Natural killer cell treated with Interleukin-12 subunit alpha and Interleukin-12 subunit beta and Interleukin-15 and Interleukin-18, amount 100 ng/mL, for 72 hours (primary cell): Measurements from ENCODE around the gene SCARB1. TPM values are rescaled to one million over a fixed set of nuclear protein-coding genes. Genes with fewer than 3 reads are reported as not detected.

Source experiments
- ATAC-seq, 2 donors: fragments of 150-1000 bp; cut with Tn5 transposase in 1 of 2; sonication (Bioruptor Pico), chemical (Tn5 transposase) in 1 of 2; 2 replicates each; pipeline ENCODE4 v1.10.0; 2021
- DNase-seq: peaks from one replicate; pipeline ENCODE4 v3.0.0; 2022; ENCODE audit warnings: low spot score
- H3K27ac Mint-ChIP-seq, 2 donors: 1 replicate in 1 of 2; 2 replicates in 1 of 2; pipeline ENCODE4 v1.8.0; 2022; ENCODE audit warnings: mixed read lengths in 2 of 2, mild to moderate bottlenecking in 1 of 2, moderate library complexity in 1 of 2
- H3K27me3 Mint-ChIP-seq, 2 donors: 1 replicate in 1 of 2; 2 replicates in 1 of 2; pipeline ENCODE4 v1.8.0; 2022; ENCODE audit warnings: mixed read lengths in 2 of 2
- H3K36me3 Mint-ChIP-seq: one replicate; pipeline ENCODE4 v1.8.0; 2022; ENCODE audit warnings: mixed read lengths
- H3K4me1 Mint-ChIP-seq, 2 donors: 1 replicate in 1 of 2; 2 replicates in 1 of 2; pipeline ENCODE4 v1.8.0; 2022; ENCODE audit warnings: low read depth in 2 of 2, mixed read lengths in 2 of 2, mild to moderate bottlenecking in 1 of 2
- H3K4me3 Mint-ChIP-seq: one replicate; pipeline ENCODE4 v1.8.0; 2022; ENCODE audit warnings: mixed read lengths
- H3K9me3 Mint-ChIP-seq: 2 replicates; pipeline ENCODE4 v1.8.0; 2022; ENCODE audit warnings: mixed read lengths
- total RNA-seq, 2 donors: library from RNA; stranded (reverse); gene quantifications; one replicate each; pipeline ENCODE4 v1.2.3, GENCODE V29; 2022

SCARB1 gene
- total RNA-seq, 2 donors from 2014 or later: 10.0 to 45.6 TPM

- H3K9me3 Mint-ChIP-seq: no peaks in the 10 kb centered on the region
- ATAC-seq (no peak), DNase-seq (no peak)
- peaks cover 27 to 33% of the 10 kb centered on the region in 2 donors for H3K4me1 Mint-ChIP-seq
- no peaks in the 10 kb centered on the region for H3K36me3 Mint-ChIP-seq
- H3K27ac Mint-ChIP-seq: peak overlapping the region; percentile 83 to 89
- H3K4me3 Mint-ChIP-seq: peak overlapping the region; percentile 72
- peaks cover 10 to 29% of the 10 kb centered on the region in 2 donors for H3K27me3 Mint-ChIP-seq
Measured at GRCh38 chr12:124864326-124864752, 675 bp upstream of the SCARB1 start.

DNA sequence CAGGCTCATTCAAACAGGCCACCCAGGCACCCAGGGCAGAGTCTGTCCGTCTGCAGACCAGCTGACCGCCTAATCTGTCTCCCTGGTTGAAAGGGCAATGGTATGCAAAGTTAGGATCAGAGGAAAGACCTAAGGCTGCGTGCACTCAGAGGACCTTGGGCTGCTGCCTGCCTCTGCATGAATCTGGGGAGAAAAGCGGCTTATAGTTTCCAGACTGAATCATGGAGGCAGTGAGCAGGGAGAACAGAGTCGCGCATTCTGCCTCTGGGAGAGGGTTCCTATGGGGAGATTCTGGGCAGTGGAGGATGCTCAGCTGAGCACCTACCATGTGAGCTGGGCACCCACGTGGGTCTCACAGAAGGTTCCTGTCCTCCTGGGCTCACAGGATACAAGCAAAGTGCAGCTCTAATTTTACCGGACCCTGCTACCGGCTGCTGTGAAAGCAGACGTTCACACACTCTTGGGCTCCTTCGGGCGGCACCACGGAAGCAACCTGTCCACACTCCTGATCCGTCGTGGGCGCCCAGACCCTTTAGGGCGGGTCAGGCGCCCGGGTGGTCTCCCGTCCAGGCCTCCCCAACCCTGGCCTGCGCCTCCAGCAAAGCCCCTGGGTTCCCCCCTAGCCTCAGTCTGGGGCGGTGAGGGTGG lies 772 bp downstream of the SCARB1 start:
- Mint-ChIP-seq H3K9me3 (no peaks in the 10 kb centered on the region), H3K36me3 (no peaks in the 10 kb centered on the region), H3K27me3 (peaks cover 0 to 19% of the 10 kb centered on the region in 2 donors), H3K27ac (no peak overlapping the region), H3K4me1 (peaks cover 18 to 26% of the 10 kb centered on the region in 2 donors), H3K4me3 (peak overlapping the region; percentile 86)
- DNase-seq: no peak
- peak in 1 of 2 donors; percentile 18 for ATAC-seq

DNA sequence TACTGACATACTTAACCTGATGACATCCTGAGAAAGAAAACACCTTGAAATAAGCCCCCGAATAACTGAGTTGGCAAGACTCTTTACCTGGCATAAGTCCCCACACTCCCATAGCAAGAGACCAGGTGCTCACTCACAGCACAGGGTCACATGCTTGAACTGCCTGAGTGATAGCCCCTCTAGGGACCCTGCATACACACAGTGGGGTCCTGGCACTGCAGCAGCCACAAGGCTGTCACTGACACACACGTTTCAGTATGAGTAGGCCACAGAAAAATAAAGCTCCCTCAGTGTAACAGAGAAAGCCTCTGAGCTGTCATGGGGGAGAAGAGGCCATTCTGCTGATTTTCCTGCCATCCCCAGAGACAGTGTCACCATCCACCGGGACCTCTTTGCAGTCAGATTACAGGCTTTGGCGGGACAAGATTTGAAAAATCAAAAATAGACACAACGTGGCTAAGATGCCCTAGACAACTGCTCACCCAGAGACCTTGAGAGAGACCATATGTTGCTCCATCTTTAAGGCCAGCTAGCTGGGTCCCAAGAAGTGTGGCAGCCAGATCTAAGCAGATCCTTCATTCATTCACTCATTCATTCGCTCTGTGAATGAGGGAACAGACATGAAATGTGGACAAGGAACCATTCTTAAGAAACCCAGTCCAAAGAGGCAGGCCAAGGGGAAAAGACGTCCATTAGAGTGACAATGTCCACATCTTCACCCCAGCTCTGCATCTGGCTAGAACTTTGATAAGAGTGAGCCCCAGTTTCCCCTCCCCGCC lies 1.6 kb downstream of the SCARB1 start:
- peaks cover 0 to 19% of the 10 kb centered on the region in 2 donors for H3K27me3 Mint-ChIP-seq
- DNase-seq: no peak
- no peaks in the 10 kb centered on the region for H3K9me3 Mint-ChIP-seq
- H3K4me3 Mint-ChIP-seq: peak overlapping the region; percentile 86
- no peaks in the 10 kb centered on the region for H3K36me3 Mint-ChIP-seq
- no peak for ATAC-seq
- H3K27ac Mint-ChIP-seq: no peak overlapping the region
- peaks cover 18 to 25% of the 10 kb centered on the region in 2 donors for H3K4me1 Mint-ChIP-seq

DNA sequence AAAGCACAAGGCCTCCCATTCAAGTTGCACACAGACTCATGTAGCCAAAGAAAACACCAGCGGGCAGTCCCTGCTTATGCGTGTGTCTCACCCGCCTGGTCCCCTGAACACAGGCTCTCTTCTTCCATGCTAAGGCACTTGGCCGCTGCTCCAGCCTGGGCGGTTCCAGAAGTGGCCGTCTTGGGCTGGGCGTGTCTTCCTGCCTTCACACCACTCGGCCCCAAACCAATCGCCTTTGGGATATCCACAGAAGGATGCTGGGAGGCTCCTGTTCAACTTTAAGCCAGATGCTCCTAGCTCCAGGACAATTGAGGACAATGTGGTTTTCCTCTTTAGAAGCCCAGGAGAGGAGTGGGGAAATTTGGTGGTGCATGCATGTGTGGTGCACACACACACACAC lies 2.2 kb downstream of the SCARB1 start:
- H3K36me3 Mint-ChIP-seq: no peaks in the 10 kb centered on the region
- peak overlapping the region; percentile 86 for H3K4me3 Mint-ChIP-seq
- H3K9me3 Mint-ChIP-seq: no peaks in the 10 kb centered on the region
- H3K4me1 Mint-ChIP-seq: peaks cover 14 to 21% of the 10 kb centered on the region in 2 donors
- H3K27ac Mint-ChIP-seq: no peak overlapping the region
- H3K27me3 Mint-ChIP-seq: peaks cover 0 to 16% of the 10 kb centered on the region in 2 donors
- no peak for ATAC-seq
- DNase-seq: no peak

- no peak overlapping the region for H3K27ac Mint-ChIP-seq
Measured at GRCh38 chr12:124857921-124858461, 5.7 kb downstream of the SCARB1 start.

GRCh38 chr12:124856842-124857178 lies 6.9 kb downstream of the SCARB1 start:
- H3K27me3 Mint-ChIP-seq: peaks cover 0 to 11% of the 10 kb centered on the region in 2 donors

More at GRCh38 chr12:124857921-124858461, 5.7 kb downstream of the SCARB1 start:
- Mint-ChIP-seq H3K36me3 (no peaks in the 10 kb centered on the region), H3K9me3 (no peaks in the 10 kb centered on the region), H3K4me1 (peaks cover 12 to 34% of the 10 kb centered on the region in 2 donors), H3K4me3 (no peak overlapping the region), H3K27me3 (peaks cover 0 to 15% of the 10 kb centered on the region in 2 donors)
- no peak for ATAC-seq
- DNase-seq: no peak

DNA sequence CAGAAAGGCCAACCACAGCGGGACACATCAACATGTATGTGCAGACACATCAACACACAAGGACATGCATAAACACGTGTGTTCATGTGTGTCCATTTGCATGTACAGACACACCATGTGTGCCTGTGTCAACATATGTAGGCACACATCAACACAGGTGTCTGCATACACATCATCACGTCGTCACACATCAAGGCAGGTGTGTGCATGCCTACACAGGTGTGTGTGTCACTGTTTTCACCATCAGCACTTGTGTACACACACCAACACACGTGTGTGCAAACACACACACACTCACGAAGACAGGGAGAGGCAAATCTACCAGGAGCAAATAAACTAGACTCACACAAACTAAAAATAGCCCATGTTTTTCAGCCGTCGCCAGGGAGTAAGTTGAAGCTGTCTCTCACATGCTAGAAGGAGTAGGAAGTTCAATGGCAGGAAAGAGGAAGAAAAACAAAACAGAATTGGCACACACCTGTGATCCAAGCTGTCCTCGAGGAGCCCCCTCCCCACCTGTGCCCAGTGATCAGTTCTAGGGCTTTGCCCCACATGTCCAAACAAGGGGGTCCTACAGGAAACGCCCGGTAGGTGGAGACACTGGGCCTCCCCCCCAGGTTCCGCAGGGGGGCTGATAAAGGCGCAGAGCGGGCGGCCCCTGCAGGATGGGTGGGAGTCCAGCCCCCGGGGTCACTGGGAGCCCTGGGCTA lies 7.4 kb downstream of the SCARB1 start:
- no peaks in the 10 kb centered on the region for H3K36me3 Mint-ChIP-seq
- peaks cover 18 to 32% of the 10 kb centered on the region in 2 donors for H3K4me1 Mint-ChIP-seq
- peaks cover 0 to 9% of the 10 kb centered on the region in 2 donors for H3K27me3 Mint-ChIP-seq
- no peak overlapping the region for H3K27ac Mint-ChIP-seq
- ATAC-seq: no peak
- H3K4me3 Mint-ChIP-seq: no peak overlapping the region
- DNase-seq: no peak
- H3K9me3 Mint-ChIP-seq: no peaks in the 10 kb centered on the region

More at GRCh38 chr12:124856842-124857178, 6.9 kb downstream of the SCARB1 start:
- Mint-ChIP-seq H3K36me3 (no peaks in the 10 kb centered on the region), H3K4me3 (no peak overlapping the region), H3K9me3 (no peaks in the 10 kb centered on the region), H3K4me1 (peaks cover 18 to 35% of the 10 kb centered on the region in 2 donors), H3K27ac (no peak overlapping the region)
- DNase-seq (no peak), ATAC-seq (no peak)

GRCh38 chr12:124855275-124855957 lies 8.2 kb downstream of the SCARB1 start:
- no peak overlapping the region for H3K27ac Mint-ChIP-seq
- ATAC-seq: no peak
- no peaks in the 10 kb centered on the region for H3K36me3 Mint-ChIP-seq
- H3K4me1 Mint-ChIP-seq: peaks cover 18 to 32% of the 10 kb centered on the region in 2 donors
- DNase-seq: no peak
- H3K9me3 Mint-ChIP-seq: no peaks in the 10 kb centered on the region
- H3K4me3 Mint-ChIP-seq: no peak overlapping the region
- peaks cover 0 to 6% of the 10 kb centered on the region in 2 donors for H3K27me3 Mint-ChIP-seq

- no peak for DNase-seq
- peak overlapping the region in 1 of 2 donors; percentile 34 for H3K27ac Mint-ChIP-seq
Measured at GRCh38 chr12:124854637-124855184, 9.0 kb downstream of the SCARB1 start.

DNA sequence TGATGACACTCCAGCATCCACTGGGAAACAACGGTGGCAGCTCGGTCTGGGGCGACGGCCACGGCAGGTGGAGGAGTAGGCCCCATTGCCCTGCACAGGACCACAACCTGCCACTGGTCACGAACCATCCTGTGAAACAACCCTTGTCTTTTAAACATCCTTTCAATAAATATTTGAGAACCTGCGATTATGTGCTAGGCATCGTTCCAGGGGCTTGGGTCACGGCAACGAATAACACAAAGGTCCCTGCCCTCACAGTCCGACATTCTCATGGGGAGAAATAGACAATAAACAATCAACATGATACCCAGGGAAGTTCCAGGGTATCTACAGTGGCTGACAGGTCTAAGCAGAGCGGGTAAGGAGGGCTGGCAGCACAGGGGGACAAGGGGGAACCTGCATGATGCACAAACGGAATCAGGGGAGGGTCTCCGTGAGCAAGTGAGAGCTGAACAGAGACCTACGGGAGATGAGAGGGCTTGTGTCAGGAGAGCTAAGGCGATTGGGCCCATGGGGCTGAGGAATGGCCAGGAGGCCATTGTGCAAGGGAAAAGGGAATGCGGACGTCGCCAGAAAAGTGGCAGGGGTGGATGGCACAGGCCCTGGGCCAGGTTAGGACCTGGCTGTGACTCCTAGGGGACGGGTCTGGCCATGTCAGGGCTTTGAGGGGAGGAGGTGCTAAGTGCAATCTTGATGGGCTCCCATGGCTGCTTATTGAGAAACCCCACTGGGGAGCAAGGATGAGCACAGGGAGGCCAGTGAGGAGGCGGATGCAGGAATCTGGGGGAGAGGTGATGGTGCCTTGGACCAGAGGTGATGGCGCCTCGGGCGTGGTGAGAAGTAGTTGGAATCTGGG lies 9.7 kb downstream of the SCARB1 start:
- Mint-ChIP-seq H3K9me3 (no peaks in the 10 kb centered on the region), H3K27me3 (peaks cover 0 to 4% of the 10 kb centered on the region in 2 donors), H3K4me1 (peaks cover 18 to 32% of the 10 kb centered on the region in 2 donors), H3K36me3 (no peaks in the 10 kb centered on the region), H3K27ac (peak overlapping the region in 1 of 2 donors; percentile 34), H3K4me3 (no peak overlapping the region)
- ATAC-seq (no peak), DNase-seq (no peak)

More at GRCh38 chr12:124854637-124855184, 9.0 kb downstream of the SCARB1 start:
- no peaks in the 10 kb centered on the region for H3K36me3 Mint-ChIP-seq
- H3K9me3 Mint-ChIP-seq: no peaks in the 10 kb centered on the region
- ATAC-seq: no peak
- H3K4me3 Mint-ChIP-seq: no peak overlapping the region
- H3K27me3 Mint-ChIP-seq: peaks cover 0 to 4% of the 10 kb centered on the region in 2 donors
- H3K4me1 Mint-ChIP-seq: peaks cover 18 to 32% of the 10 kb centered on the region in 2 donors

DNA sequence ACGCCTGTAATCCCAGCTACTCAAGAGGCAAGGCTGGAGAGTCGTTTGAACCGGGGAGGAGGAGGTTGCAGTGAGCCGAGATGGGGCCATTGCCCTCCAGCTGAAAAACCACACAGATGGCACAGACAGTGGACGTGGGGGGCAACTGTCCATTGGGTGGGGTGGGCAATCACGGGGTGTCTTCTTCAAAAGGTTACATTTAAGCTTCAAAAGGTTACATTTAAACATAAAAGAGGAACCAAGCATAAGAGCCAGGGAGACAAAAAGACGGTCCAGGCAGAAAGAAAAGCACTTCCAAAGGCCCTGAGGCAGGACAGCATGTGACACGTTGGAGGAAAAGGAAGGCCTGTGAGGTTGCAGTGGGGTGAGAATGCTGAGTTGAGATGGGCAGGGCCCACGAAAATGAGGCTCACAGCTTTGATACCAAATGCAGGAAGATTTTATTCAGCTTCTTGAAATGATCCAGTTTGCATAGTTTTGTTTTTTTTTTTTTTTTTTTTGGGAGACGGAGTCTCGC lies 10.7 kb downstream of the SCARB1 start:
- Mint-ChIP-seq H3K9me3 (no peaks in the 10 kb centered on the region), H3K4me3 (peak overlapping the region; percentile 57), H3K27ac (peak overlapping the region; percentile 78 to 84), H3K27me3 (peaks cover 0 to 4% of the 10 kb centered on the region in 2 donors), H3K4me1 (peaks cover 18 to 32% of the 10 kb centered on the region in 2 donors), H3K36me3 (no peaks in the 10 kb centered on the region)
- DNase-seq (no peak), ATAC-seq (no peak)

- Mint-ChIP-seq H3K27me3 (peaks cover 0 to 4% of the 10 kb centered on the region in 2 donors), H3K9me3 (no peaks in the 10 kb centered on the region), H3K4me3 (peak overlapping the region; percentile 57), H3K36me3 (no peaks in the 10 kb centered on the region), H3K4me1 (peaks cover 18 to 32% of the 10 kb centered on the region in 2 donors), H3K27ac (peak overlapping the region; percentile 78 to 84)
- peak; percentile 67 for DNase-seq
- ATAC-seq: peak; percentile 74 to 86
Measured at GRCh38 chr12:124852329-124852831, 11.3 kb downstream of the SCARB1 start.
